Caco-2 (cell line): ENCODE measurements around the gene FBXO2. TPM values are rescaled to one million over a fixed set of nuclear protein-coding genes. Genes with fewer than 3 reads are reported as not detected.

Experiments
- BruUV-seq: library from RNA; stranded (reverse); fragments of 400-500 nt; replicated peaks from 2 replicates; lab custom pipeline; 2021; lab: Mats Ljungman, UMichigan
- CTCF ChIA-PET: fragments of 300-600 bp; sonication (Branson Sonifier 250); formaldehyde crosslinking; loops from one replicate; lab custom pipeline; 2022; ENCODE audit warnings: antibody characterized with exemption; lab: Charles Lee
- POLR2A ChIA-PET: fragments of 300-600 bp; sonication (Branson Sonifier 250); formaldehyde crosslinking; loops from one replicate; lab custom pipeline; 2022; ENCODE audit warnings: antibody characterized with exemption; lab: Charles Lee
- DNase-seq, 2 experiments: peaks; one replicate each; pipeline versions ENCODE4 v3.0.0 to v3.0.0-alpha.2; 2020 to 2022
- H3K27me3 ChIP-seq: replicated peaks from 2 replicates; pipeline ENCODE4 v1.6.0; 2011; ENCODE audit warnings: low read length; ENCODE audit not compliant: control insufficient read depth, insufficient read depth
- H3K36me3 ChIP-seq: 2 replicates; pipeline ENCODE4 v1.5.1; 2011; ENCODE audit warnings: low read length; ENCODE audit not compliant: control insufficient read depth, insufficient read depth
- H3K4me1 ChIP-seq: fragments of 250-450 bp; sonication (Bioruptor Pico); 2 replicates; pipeline ENCODE4 v1.5.1; 2020; ENCODE audit warnings: mild to moderate bottlenecking
- H3K4me3 ChIP-seq: 2 replicates; pipeline ENCODE4 v1.5.1; 2011; ENCODE audit warnings: low read depth, mild to moderate bottlenecking, control low read depth, low read length
- H3K9me3 ChIP-seq: fragments of 250-450 bp; sonication (Bioruptor Pico); 2 replicates; pipeline ENCODE4 v1.5.1; 2020; ENCODE audit warnings: mild to moderate bottlenecking, moderate library complexity
- H3K27ac Mint-ChIP-seq: one replicate; pipeline ENCODE4 v1.8.0; 2022; ENCODE audit warnings: mixed read lengths; ENCODE audit not compliant: unreplicated experiment
- H3K27me3 Mint-ChIP-seq: one replicate; pipeline ENCODE4 v1.8.0; 2022; ENCODE audit warnings: mixed read lengths; ENCODE audit not compliant: insufficient read depth, unreplicated experiment
- H3K36me3 Mint-ChIP-seq: one replicate; pipeline ENCODE4 v1.8.0; 2022; ENCODE audit warnings: mild to moderate bottlenecking, mixed read lengths; ENCODE audit not compliant: insufficient read depth, unreplicated experiment
- H3K4me1 Mint-ChIP-seq: one replicate; pipeline ENCODE4 v1.8.0; 2022; ENCODE audit warnings: low read depth, mixed read lengths; ENCODE audit not compliant: unreplicated experiment
- H3K4me3 Mint-ChIP-seq: one replicate; pipeline ENCODE4 v1.8.0; 2022; ENCODE audit warnings: mild to moderate bottlenecking, moderate library complexity, mixed read lengths; ENCODE audit not compliant: unreplicated experiment
- H3K9me3 Mint-ChIP-seq: one replicate; pipeline ENCODE4 v1.8.0; 2022; ENCODE audit warnings: mixed read lengths; ENCODE audit not compliant: unreplicated experiment
- CTCF ChIP-seq, 2 experiments: fragments of 200-600 bp in 1 of 2; IDR thresholded peaks; 1 replicate in 1 of 2; 2 replicates in 1 of 2; pipeline versions ENCODE4 v1.5.1 to v1.8.0; 2011 to 2022; ENCODE audit warnings: antibody characterized with exemption in 1 of 2, control low read depth in 1 of 2, inconsistent platforms in 1 of 2, low read depth in 1 of 2, low read length in 1 of 2, mild to moderate bottlenecking in 1 of 2, moderate library complexity in 1 of 2; ENCODE audit not compliant: insufficient read depth in 1 of 2, severe bottlenecking in 1 of 2, unreplicated experiment in 1 of 2
- intact Hi-C: fragments of 100-400 bp; cut with micrococcal nuclease; formaldehyde crosslinking; loops from one replicate; pipeline ENCODE4 v1.10.0; 2022; ENCODE audit not compliant: unreplicated experiment
- total RNA-seq: library from RNA; stranded (reverse); gene quantifications from 2 replicates; pipeline ENCODE4 v1.2.3, GENCODE V29; 2022

The FBXO2 gene
- total RNA-seq, 1 experiment from 2014 or later, result 78.5 TPM

GRCh38 chr1:11659748-11660147, 5.5 kb upstream of the FBXO2 start:
- no TSS peak for BruUV-seq
- 0 out of 2 replicates have a peak, but pooled peaks cover 3% of the 10 kb centered on the region for H3K4me1 ChIP-seq
- H3K4me3 ChIP-seq, result no peak overlapping the region
- peaks cover 2% of the 10 kb centered on the region; the same call in 1 of the 2 replicates for H3K36me3 ChIP-seq
- no peak overlapping the region for H3K4me3 Mint-ChIP-seq
- H3K27ac Mint-ChIP-seq, result no peak overlapping the region
- TF ChIP-seq CTCF (IDR thresholded peaks at IDR 0.05; ENCODE audit: insufficient read depth in 1 of 2, low read depth in 1 of 2, low read length in 1 of 2, severe bottlenecking in 1 of 2, unreplicated experiment in 1 of 2), result no peak
- H3K27me3 Mint-ChIP-seq, result no peaks in the 10 kb centered on the region
- no peaks in the 10 kb centered on the region for H3K27me3 ChIP-seq
- H3K9me3 Mint-ChIP-seq, result no peaks in the 10 kb centered on the region
- ChIA-PET POLR2A (no interaction called here), CTCF (no interaction called here)
- intact Hi-C loops, result no loop called here
- no peak for DNase-seq
- no peaks in the 10 kb centered on the region for H3K9me3 ChIP-seq
- no peaks in the 10 kb centered on the region for H3K4me1 Mint-ChIP-seq
- no peaks in the 10 kb centered on the region for H3K36me3 Mint-ChIP-seq

GRCh38 chr1:11658542-11658941, 4.3 kb upstream of the FBXO2 start:
- no peaks in the 10 kb centered on the region for H3K27me3 Mint-ChIP-seq
- H3K9me3 ChIP-seq, result no peaks in the 10 kb centered on the region
- no TSS peak for BruUV-seq
- H3K36me3 Mint-ChIP-seq, result peaks cover 6% of the 10 kb centered on the region
- peaks cover 2% of the 10 kb centered on the region; the same call in 1 of the 2 replicates for H3K36me3 ChIP-seq
- H3K4me3 Mint-ChIP-seq, result no peak overlapping the region
- H3K27ac Mint-ChIP-seq, result no peak overlapping the region
- H3K4me3 ChIP-seq, result no peak overlapping the region
- H3K4me1 Mint-ChIP-seq, result no peaks in the 10 kb centered on the region
- H3K4me1 ChIP-seq, result no peaks in the 10 kb centered on the region
- TF ChIP-seq CTCF (IDR thresholded peaks at IDR 0.05; ENCODE audit: insufficient read depth in 1 of 2, low read depth in 1 of 2, low read length in 1 of 2, severe bottlenecking in 1 of 2, unreplicated experiment in 1 of 2), result no peak
- intact Hi-C loops, result no loop called here
- H3K9me3 Mint-ChIP-seq, result no peaks in the 10 kb centered on the region
- ChIA-PET CTCF (interaction anchor here (0.5 kb wide), 1 partner anchor 288 kb away, joined by 3 read pairs; no protein-coding TSS in a partner anchor), POLR2A (no interaction called here)
- H3K27me3 ChIP-seq, result no peaks in the 10 kb centered on the region
- DNase-seq, result no peak

GRCh38 chr1:11657654-11658053, 3.4 kb upstream of the FBXO2 start:
- Mint-ChIP-seq H3K9me3 (no peaks in the 10 kb centered on the region), H3K4me1 (no peaks in the 10 kb centered on the region), H3K36me3 (peaks cover 12% of the 10 kb centered on the region), H3K27me3 (no peaks in the 10 kb centered on the region), H3K4me3 (no peak overlapping the region), H3K27ac (no peak overlapping the region)
- ChIA-PET CTCF (no interaction called here), POLR2A (no interaction called here)
- peaks cover 2% of the 10 kb centered on the region; the same call in 1 of the 2 replicates for H3K36me3 ChIP-seq
- peaks cover 5% of the 10 kb centered on the region for H3K4me1 ChIP-seq
- no peaks in the 10 kb centered on the region for H3K9me3 ChIP-seq
- BruUV-seq, result no TSS peak
- no peaks in the 10 kb centered on the region for H3K27me3 ChIP-seq
- no peak for DNase-seq
- intact Hi-C loops, result no loop called here
- no peak overlapping the region for H3K4me3 ChIP-seq
- no peak for TF ChIP-seq CTCF (IDR thresholded peaks at IDR 0.05; ENCODE audit: insufficient read depth in 1 of 2, low read depth in 1 of 2, low read length in 1 of 2, severe bottlenecking in 1 of 2, unreplicated experiment in 1 of 2)
